Stimulated activated CD4-positive, alpha-beta T cell treated with anti-CD3 and anti-CD28 coated beads, Interleukin-2, amount 100 ng/mL, for 4 hours (primary cell): Measurements from ENCODE around the gene ITGBL1.
A peak's percentile ranks its signal among the peaks of the same experiment; 100 is the strongest.

Experiments used
- DNase-seq: peaks from one replicate; pipeline ENCODE4 v3.0.0-alpha.2; 2020; ENCODE audit warnings: low read depth

The ITGBL1 gene

DNA sequence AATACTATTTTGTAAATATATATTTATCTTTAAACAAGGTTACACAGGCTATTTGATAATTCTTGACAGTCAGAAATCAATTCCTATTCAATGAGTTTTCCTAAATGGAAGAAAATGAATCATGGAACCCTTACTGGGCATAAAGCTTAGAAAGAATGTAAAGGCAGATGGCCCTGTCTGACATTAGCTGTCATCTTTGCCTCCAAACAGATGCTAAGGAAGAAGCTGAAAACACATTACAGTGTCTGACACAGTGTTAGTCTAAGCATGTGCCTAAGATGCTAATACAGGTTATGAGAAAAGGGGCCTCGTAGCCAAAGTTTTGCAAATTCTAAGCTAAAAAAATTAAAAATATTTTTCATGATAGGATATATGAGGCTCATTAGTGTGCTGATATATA is 112.8 kb downstream of the ITGBL1 start:
- no peak for DNase-seq

DNA sequence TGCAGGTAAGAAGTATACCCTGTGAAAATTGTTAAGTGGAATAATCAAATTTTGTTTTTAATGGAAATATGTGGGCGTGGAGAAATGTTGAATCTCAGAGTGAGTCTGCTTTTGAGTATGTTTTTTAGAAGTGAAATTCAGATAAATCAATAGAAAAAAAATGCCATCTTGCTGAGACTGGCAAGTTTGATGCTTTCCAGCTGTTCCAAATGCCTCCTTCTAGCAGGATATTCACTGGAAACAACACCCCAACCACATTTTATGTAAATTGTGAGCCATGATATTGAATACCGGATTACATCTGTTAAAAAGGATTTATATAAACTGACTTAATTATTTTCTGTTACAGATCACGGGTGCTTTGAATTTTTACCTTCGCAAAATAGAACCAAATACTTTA is 115.4 kb downstream of the ITGBL1 start:
- no peak for DNase-seq

DNA sequence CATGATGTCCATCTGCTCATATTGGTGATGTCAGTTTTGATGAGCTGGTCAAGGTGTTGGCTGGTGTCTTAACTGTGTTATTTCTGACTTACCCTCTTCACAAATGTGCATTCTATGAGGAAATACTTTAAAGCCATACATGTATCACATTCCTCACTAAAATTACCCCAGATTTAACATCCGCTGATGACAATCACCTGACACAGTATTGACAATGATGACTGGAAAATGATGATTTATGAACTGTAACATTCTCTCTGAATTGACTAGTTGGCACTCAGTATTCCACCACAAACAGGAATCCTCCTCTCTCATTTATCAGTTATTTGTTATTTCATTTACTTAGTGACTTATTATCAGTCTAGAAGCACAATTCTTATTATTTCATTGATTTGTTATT is 117.3 kb downstream of the ITGBL1 start:
- DNase-seq, result no peak

DNA sequence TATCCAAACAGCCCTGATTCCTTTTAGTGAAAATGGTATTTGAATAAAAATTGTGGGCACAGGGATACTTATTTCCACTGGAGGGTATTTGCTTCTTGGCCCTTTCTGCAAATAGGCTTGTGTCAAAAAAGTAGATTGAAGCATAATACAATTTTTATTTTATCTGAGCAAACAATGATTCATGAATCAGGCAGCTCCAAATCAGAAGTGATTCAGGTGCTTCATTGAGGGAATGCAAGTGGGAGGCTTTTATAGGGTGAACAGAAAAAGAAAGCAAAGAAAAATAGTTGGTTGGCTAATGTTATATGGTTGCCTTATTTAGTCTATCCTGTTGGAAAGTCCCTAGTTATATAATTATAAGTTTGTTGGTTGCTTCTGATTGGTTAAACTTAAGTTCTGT is 117.9 kb downstream of the ITGBL1 start:
- no peak for DNase-seq

DNA sequence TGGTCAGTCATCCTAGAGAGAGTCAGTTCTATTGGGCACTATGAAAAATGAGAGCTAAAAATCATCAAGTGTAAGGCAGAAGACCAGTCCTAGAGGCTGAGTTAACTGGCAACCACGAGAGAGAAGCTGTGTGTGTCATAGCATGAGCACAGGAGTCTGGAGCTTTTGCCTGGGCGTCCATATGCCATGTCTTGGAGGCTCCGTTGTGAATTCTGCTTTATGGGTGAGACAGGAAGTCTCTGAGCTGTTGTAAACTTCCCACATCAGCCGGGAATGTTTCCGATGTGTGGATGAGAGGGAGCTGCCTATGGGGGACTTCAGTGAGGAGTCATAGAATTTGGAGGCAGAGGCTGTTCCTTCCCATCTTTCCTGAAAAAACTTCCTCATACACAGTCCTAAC is 120.0 kb downstream of the ITGBL1 start:
- DNase-seq, result no peak

DNA sequence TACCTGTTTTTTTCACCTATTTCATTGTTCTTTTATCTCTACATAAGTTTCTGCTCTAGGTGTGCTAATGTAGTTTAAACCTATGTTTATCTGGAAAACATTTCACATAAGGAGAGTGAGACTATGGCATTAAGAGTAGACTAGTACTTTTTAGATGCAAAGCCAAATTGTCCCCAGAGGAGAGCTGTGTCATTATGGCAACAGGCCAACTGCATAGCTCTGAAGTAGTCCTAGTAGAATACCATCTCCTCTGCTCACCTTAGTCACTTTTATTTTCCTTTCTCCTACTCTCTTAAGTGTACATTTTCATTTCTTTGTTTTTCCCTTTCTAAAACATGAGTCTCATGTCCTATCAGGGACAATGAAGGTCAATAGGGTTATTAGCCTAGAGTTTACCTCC is 123.1 kb downstream of the ITGBL1 start:
- DNase-seq, result no peak

DNA sequence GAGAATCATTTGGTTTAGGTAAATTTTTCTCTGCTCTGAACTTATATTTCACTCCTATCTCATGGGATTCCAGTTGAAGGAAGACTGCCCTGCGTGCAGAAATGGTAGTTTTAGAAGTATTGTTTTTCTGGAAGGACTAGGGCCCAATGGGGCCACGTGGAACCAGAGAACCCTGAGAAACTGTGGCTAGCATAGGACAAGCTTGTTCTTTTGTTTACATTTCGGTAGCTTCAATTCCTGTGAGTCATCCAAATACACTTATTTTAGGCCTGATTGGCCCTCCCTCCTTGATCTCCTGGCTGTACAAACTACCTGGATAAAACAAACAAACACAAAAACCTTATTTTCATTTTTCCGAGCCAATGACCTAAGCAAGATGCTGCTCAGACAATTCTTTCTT is 124.0 kb downstream of the ITGBL1 start:
- DNase-seq, result no peak

DNA sequence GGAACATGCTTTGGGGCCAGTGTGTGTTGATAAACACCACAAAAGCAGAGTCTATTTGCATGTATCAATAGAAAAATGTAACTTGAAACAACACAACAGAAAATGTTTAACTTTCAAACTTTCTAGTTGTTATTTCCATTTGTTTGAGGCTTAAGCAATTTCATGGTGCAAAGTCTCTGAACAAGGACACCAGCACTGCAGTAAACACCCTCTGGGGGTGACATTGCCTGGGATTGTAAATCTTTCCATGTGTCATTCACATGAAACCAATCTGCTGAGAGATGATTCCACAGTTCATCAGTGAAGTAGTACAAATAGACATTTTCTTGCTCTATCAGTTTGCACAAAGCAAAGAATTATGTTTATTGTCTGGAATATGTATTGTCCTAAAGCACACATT is 124.5 kb downstream of the ITGBL1 start:
- DNase-seq, result no peak

DNA sequence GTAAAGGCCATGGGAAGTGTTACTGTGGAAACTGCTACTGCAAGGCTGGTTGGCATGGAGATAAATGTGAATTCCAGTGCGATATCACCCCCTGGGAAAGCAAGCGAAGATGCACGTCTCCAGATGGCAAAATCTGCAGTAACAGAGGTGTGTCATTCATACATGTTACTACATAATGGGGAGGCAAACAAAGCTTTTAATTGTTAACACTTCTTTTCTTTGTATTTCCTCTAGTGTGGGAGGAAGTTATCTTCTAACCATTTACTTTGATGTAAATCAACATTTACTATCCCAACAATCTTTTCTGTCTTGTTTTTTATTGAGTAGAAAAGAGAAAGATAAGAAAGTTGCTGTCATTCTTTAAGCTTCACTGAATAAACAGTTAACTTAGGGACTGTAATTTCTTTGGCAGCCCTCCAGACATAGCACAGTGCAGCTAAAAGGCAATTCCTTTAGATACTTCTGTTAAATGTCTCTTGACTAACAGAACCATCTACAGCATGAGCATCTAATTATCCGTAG is 126.9 kb downstream of the ITGBL1 start:
- DNase-seq, result no peak

DNA sequence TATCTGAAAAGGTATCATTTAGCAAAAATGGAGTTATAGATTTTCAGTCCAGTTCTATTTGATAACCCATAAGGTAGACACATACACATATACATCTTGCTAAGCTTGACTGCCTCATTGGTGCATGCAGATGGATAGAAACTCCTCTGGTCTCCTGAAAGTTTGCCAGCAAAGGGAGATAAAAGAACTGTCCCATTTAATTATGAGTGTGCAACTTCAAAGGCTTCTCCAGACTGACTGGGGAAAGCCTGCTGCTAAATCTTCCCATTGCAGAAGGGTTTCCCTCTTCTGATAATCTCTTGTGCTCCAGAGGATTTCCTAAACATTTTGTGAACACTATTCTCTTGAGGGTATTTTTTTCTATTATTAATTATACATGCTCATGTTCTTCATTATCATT is 131.9 kb downstream of the ITGBL1 start:
- no peak for DNase-seq

DNA sequence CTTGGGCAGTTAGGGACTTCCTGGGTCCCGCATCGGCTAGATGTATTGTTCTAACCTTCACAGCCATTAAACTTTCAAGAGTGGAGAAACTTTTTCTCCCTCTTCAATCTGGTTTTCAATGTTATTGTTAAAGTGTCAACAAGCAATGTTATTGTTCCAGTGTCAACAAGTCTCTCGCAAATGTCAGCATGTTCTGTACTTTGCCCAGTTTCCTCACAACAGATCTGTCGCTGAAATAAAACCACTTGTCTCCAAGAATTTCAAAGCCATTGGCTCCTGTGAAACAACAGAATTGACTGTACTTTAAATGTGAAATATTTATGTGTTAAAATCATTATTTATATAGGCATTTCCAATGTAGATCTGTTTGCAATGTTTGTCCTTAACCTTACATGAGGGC is 138.0 kb downstream of the ITGBL1 start:
- no peak for DNase-seq

DNA sequence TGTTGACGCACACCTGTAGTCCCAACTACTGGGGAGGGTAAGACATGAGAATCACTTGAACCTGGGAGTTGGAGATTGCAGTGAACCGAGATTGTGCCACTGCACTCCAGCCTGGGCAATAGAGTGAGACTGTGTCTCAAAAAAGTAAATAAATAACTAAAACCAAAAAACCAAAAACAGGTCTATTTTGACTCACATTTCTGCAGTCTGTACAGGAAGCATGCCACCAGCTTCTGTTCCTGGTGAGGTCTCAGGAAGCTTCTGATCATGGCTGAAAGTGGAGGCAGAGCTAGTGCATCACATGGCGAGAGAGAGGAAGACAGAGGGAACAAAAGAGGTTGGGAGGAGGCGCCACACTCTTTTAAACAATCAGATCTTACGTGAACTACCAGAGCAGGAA is 142.5 kb downstream of the ITGBL1 start:
- no peak for DNase-seq

DNA sequence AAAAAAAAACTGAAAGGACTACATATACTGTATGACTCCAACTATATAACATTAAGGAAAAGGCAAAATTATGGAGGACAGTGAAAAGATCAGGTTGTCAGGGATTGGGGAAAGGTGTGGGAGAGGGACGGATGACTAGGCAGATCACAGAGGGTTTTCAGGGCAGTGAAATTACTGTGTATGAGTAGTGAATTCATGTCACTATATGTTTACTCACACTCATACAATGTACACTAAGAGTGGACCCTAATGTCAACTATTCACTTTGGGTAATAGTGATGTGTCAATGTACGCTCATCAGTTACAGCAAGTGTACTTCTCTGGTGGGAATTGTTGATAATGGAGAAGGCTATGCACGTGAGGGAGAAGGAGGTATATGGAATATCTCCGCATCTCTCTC is 144.3 kb downstream of the ITGBL1 start:
- no peak for DNase-seq

DNA sequence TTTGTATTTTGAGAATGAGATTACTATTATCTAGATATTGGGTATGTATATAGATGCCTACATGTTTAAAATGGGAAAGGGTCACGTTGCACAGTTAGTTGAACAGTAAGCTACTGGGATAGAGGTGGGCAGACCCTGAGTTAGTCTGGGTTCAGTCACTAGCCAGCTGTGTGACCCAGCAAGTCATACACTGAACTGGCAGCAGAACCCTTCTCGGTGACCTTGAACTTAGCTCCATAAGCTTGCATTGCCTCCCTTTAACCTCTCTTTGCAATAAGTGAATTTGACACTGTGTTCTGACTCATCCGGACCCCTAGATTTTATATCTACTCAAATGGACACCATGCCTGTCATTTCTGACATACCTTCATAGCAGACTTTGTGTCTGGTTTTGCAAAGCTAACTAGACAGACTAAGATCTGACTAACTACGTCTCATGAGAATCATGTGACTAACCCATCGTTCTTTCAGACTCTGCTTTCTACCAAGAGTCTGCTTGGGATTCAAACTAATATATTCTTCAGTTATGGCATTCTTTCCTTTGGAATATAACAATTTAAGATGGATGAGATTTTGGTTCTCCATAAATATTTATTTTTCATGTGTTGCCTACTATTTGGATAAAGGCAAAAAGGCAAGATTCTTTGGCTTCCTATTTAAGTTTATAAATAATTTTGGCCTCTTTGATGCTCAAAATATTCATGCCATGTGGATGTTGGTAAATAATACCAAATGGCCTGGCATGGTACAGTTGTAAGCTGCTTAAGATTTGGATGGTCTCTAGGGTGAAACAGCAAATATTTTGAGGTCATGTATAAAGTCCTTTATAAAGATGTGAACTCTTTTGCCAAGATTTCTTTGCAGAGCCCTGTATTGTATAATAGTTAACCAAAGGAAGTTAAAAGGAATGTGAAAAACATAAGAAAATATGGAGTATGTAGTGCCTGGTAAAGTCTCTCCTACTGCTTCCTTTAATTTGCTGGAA is 159.3 kb downstream of the ITGBL1 start:
- DNase-seq, result no peak

DNA sequence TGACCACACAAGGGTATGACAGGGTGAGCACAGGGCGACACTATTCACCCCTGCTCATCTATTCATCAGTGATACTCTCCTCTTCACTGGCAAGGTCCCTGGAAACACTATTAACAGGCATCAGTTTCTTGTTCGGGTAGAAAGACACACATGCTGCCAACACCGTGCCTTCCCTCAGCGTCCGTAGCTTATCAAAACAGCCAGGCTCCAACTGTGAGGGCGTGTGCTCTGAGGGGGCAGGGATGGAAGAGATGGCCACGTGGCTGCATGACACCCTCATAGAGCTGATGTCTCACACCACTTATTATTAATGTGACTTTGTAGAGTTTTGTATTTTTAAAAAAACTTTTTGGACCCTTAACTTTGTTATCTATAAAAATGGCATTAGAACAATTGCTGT is 160.3 kb downstream of the ITGBL1 start:
- no peak for DNase-seq

DNA sequence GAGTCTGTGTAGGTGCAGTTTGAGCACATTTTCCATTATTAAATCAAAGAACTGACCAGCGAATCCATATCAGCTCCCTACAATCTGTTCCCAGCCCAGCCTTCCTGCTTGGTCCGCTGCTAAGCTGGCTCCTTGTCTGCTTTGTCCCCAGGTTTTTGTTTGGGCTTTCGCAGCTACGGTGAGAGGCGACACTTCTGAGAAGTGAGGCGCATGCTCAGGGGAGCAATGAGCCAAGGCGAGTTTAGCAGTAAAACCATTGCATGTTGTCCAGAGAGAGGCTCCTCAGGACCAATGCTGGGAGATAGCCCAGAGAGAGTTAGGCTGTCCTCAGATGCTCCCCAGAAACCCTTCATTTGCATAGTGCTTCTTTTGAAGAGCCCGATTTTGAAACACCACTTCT is 162.0 kb downstream of the ITGBL1 start:
- no peak for DNase-seq

DNA sequence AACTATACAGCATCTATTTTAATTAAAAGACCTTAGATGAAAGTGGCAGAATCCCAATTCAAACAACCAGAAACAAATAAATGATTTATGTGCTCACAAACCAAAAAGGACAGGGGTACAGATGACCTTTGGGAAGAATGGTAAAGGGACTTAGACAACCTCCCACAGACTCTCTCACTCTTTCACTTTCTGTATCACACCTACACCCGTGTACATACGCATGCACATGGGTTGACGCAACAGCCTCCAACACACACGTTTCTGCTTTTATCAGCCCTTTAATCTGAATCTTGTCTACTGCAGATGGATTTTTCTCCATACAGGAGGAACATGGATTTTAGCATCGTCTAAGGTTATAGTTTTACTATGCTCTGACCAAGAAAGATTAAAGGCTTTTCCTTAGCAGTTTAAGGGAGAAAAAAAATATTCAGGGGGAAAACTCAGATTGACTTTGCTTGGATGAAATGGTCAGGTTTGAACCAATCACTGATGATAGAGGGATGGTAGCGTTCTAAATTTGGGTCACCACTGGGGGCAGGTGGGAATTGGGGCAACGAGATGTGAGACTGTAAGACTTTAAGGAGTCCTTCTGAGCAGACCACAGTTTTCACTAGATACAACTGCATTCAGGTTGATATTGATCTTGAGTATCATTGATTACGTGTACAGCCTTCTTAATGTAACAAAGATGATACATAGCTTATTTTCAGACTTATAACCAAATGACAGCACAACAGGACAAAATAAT is 166.1 kb downstream of the ITGBL1 start:
- peak; percentile 11 for DNase-seq

DNA sequence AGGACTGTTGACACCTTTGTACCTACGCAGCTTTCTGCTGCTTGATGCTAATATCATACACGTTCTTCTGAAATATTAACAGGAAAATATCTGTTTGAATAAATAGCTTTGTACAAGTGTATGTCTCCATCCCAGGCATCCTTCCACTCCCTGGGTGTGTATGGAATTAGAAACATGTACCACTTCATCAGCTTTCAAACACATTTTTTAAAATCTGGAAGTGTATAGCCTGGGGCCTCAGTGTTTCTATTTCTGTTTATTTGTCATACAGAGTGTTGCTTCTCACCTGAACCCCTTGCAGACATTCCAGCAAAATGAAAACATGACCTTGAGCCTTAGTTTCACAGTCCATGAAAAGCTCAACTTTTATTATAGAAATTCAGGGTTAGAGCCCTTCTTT is 168.6 kb downstream of the ITGBL1 start:
- no peak for DNase-seq

DNA sequence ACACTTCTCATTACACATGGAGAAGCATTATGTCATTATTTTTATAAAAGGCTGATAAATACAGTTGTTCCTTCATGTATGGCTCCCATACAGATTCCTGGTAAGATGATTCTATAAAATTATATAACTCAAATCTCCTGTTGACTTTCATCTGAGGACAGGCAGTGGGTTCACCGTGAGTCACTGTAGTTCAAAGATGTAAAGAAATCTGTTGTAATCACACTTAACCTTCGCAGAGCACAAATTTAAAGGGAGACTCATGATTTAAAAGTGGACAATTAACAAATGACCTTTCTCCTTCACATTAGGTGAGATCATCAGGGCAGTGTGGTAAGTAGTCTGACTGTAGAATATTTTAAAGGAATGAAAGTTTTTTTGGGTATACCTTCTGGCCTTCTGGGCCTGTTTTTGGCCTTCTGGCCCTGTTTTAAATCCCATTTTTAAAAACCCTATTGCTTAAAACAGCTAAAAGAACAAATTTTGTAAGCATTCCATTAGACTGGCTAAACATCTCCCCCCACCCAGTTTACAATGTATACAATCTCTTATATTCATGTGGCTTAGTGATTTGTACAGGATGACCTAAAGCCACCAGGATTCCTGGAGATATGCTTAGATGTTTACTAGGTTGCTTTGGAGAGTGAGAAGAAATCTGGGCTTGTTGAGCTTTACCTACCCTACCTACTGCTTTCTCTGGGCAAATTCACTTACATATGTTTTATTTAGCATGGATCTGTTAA is 171.2 kb downstream of the ITGBL1 start:
- DNase-seq, result no peak

DNA sequence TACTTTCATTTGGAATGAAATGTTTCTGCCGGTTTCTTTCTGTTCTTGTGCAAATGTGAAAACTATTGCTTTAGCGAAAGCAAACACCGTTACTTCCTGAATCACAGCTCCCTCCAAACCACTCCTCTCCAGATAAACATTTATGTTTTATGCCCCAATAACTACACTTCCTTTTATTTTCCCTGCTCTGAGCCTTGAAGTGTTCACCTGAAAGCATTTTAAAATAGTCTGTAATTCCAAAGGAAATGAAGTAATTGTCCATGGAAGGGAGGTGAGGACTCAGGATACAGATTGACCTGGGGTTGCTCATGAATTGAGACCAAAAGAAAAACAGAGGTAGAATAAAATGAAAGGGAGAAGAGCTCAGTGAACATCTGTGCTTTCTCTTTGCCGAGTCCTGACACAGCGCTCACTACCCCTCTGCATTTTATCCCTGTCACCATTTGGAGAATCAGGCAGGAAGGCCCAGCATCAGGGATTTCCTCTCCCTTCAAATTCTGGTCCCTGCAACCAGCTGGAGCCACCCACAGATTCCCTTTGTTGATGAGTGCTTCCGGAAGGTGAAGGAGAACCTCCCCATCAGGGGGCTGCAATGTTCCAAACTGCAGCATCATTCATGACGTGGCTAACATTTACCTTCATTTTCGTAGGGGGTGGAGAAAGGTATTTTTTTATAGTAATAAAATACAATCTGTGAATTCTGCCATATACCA is 171.9 kb downstream of the ITGBL1 start:
- no peak for DNase-seq

DNA sequence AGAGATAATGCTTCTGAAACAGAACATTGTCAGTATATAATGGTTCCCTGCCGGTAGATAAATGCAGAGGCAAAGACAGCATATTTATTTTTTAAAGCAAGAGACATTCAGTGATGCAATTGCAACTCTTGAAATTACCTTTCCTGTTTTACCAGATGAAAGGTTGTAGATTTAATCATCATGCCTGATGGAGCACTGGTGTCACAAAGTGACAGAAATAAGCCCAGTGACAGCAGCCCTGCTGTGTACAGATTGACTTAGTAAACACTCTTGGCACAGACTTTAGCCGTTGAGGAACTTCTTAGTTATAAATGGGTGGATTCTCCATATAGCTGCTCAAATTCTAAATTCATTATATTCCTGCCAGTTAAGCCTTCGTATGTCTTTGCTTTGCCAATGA is 172.5 kb downstream of the ITGBL1 start:
- DNase-seq, result no peak
